GM23338 (cell line): Measurements from ENCODE around the gene NR2E3. TPM values are rescaled to one million over a fixed set of nuclear protein-coding genes. Genes with fewer than 3 reads are reported as not detected.

ENCODE experiments used
- EZH2phosphoT487 ChIP-seq: fragments of 200-600 bp; sonication (generic); IDR thresholded peaks from one replicate; pipeline ENCODE4 v1.8.1; 2018; ENCODE audit warnings: antibody characterized with exemption; ENCODE audit not compliant: unreplicated experiment
- STAT1 ChIP-seq: IDR thresholded peaks from one replicate; pipeline ENCODE4 v1.6.1; 2016; ENCODE audit warnings: antibody characterized with exemption; ENCODE audit not compliant: unreplicated experiment
- ZNF331 ChIP-seq: fragments of 250-450 bp; sonication (Bioruptor Pico); IDR thresholded peaks from 2 replicates; pipeline ENCODE4 v1.5.0; 2020; ENCODE audit warnings: low read depth, mild to moderate bottlenecking, moderate library complexity
- ZNF462 ChIP-seq: fragments of 250-450 bp; sonication (Bioruptor Pico); IDR thresholded peaks from 2 replicates; pipeline ENCODE4 v1.5.0; 2020; ENCODE audit warnings: mild to moderate bottlenecking, moderate library complexity
- polyA plus RNA-seq: library from polyadenylated mRNA; unstranded; fragments of >200 nt; fragmentation: Nextera tagmentation; extraction: Ambion mirVana; gene quantifications from 2 replicates; pipeline ENCODE4 v1.2.1, GENCODE V29; 2016
- total RNA-seq: library from RNA; depleted of rRNA; stranded (reverse); fragments of >200 nt; shearing (Covaris generic); gene quantifications from 2 replicates; pipeline ENCODE4 v1.2.3, GENCODE V29; 2014
- TF ChIP-seq, protein P1 (sequence below): IDR thresholded peaks from 2 replicates; pipeline ENCODE4 v1.6.1; 2016; ENCODE audit warnings: antibody characterized with exemption
- TF ChIP-seq, protein P2 (sequence below): IDR thresholded peaks from one replicate; pipeline ENCODE4 v1.6.1; 2018; ENCODE audit warnings: antibody characterized with exemption; ENCODE audit not compliant: unreplicated experiment

The NR2E3 gene
- total and polyA plus RNA-seq, 2 experiments from 2014 or later, result 1.3 to 1.4 TPM

GRCh38 chr15:71820127-71820526 lies 9.8 kb downstream of the NR2E3 start (continued):
- TF ChIP-seq ZNF462 (CRISPR knock-in tag) (no peak), ZNF331 (CRISPR knock-in tag) (no peak), EZH2phosphoT487 (no peak), STAT1 (no peak)
- TF ChIP-seq, protein P1, sequence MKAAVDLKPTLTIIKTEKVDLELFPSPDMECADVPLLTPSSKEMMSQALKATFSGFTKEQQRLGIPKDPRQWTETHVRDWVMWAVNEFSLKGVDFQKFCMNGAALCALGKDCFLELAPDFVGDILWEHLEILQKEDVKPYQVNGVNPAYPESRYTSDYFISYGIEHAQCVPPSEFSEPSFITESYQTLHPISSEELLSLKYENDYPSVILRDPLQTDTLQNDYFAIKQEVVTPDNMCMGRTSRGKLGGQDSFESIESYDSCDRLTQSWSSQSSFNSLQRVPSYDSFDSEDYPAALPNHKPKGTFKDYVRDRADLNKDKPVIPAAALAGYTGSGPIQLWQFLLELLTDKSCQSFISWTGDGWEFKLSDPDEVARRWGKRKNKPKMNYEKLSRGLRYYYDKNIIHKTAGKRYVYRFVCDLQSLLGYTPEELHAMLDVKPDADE, result no peak
- TF ChIP-seq, protein P2, sequence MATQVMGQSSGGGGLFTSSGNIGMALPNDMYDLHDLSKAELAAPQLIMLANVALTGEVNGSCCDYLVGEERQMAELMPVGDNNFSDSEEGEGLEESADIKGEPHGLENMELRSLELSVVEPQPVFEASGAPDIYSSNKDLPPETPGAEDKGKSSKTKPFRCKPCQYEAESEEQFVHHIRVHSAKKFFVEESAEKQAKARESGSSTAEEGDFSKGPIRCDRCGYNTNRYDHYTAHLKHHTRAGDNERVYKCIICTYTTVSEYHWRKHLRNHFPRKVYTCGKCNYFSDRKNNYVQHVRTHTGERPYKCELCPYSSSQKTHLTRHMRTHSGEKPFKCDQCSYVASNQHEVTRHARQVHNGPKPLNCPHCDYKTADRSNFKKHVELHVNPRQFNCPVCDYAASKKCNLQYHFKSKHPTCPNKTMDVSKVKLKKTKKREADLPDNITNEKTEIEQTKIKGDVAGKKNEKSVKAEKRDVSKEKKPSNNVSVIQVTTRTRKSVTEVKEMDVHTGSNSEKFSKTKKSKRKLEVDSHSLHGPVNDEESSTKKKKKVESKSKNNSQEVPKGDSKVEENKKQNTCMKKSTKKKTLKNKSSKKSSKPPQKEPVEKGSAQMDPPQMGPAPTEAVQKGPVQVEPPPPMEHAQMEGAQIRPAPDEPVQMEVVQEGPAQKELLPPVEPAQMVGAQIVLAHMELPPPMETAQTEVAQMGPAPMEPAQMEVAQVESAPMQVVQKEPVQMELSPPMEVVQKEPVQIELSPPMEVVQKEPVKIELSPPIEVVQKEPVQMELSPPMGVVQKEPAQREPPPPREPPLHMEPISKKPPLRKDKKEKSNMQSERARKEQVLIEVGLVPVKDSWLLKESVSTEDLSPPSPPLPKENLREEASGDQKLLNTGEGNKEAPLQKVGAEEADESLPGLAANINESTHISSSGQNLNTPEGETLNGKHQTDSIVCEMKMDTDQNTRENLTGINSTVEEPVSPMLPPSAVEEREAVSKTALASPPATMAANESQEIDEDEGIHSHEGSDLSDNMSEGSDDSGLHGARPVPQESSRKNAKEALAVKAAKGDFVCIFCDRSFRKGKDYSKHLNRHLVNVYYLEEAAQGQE, result no peak
